Panc1 (cell line): ENCODE measurements around the gene DCBLD1. TPM values are rescaled to one million over a fixed set of nuclear protein-coding genes. Genes with fewer than 3 reads are reported as not detected.

Experiments
- ATAC-seq: fragments of 200-7000 bp; cut with Tn5 transposase; 2 replicates; pipeline ENCODE4 v1.9.1; 2020; ENCODE audit warnings: mild to moderate bottlenecking, moderate library complexity
- BruUV-seq: library from RNA; stranded (reverse); fragments of 400-500 nt; replicated peaks from 2 replicates; lab custom pipeline; 2021; lab: Mats Ljungman, UMichigan
- CTCF ChIA-PET: fragments of 300-600 bp; sonication (Branson Sonifier 250); formaldehyde crosslinking; loops from one replicate; lab custom pipeline; 2022; ENCODE audit warnings: antibody characterized with exemption; lab: Charles Lee
- POLR2A ChIA-PET: fragments of 300-600 bp; sonication (Branson Sonifier 250); formaldehyde crosslinking; loops from one replicate; lab custom pipeline; 2022; ENCODE audit warnings: antibody characterized with exemption; lab: Charles Lee
- DNase-seq: peaks from one replicate; pipeline ENCODE4 v3.0.0-alpha.2; 2010; ENCODE audit warnings: low read depth, low spot score
- H3K27ac ChIP-seq: 2 replicates; pipeline ENCODE4 v1.5.1; 2011; ENCODE audit warnings: mild to moderate bottlenecking, low read length, inconsistent platforms
- H3K27me3 ChIP-seq: fragments of 200-500 bp; sonication (Bioruptor generic); 2 replicates; pipeline ENCODE4 v1.6.0; 2014; ENCODE audit warnings: low read length, inconsistent platforms; ENCODE audit not compliant: control insufficient read depth, insufficient read depth
- H3K36me3 ChIP-seq: fragments of 200-500 bp; sonication (Bioruptor generic); 2 replicates; pipeline ENCODE4 v1.5.1; 2014; ENCODE audit warnings: inconsistent platforms, mild to moderate bottlenecking, low read length, moderate library complexity; ENCODE audit not compliant: control insufficient read depth, insufficient read depth
- H3K4me1 ChIP-seq: 2 replicates; pipeline ENCODE4 v1.5.1; 2011; ENCODE audit warnings: inconsistent platforms, mild to moderate bottlenecking, low read length, moderate library complexity; ENCODE audit not compliant: control insufficient read depth, insufficient read depth
- H3K4me3 ChIP-seq, 2 experiments: 2 replicates each; pipeline ENCODE4 v1.5.1; 2011 to 2012; ENCODE audit warnings: low read depth in 2 of 2, low read length in 2 of 2, mild to moderate bottlenecking in 2 of 2, inconsistent platforms in 1 of 2, moderate library complexity in 1 of 2
- H3K9me3 ChIP-seq: fragments of 200-500 bp; sonication (Bioruptor generic); 2 replicates; pipeline ENCODE4 v1.5.1; 2014; ENCODE audit warnings: low read depth, mild to moderate bottlenecking, inconsistent platforms, low read length, moderate library complexity; ENCODE audit not compliant: control insufficient read depth, insufficient read depth
- POLR2AphosphoS5 ChIP-seq: IDR thresholded peaks from 2 replicates; pipeline ENCODE4 v1.6.1; 2012; ENCODE audit warnings: mild to moderate bottlenecking, low read depth, low read length, moderate library complexity
- REST ChIP-seq, 2 experiments: IDR thresholded peaks; 2 replicates each; pipeline ENCODE4 v1.6.1; 2011 to 2012; ENCODE audit warnings: low read depth in 2 of 2, control low read depth in 1 of 2, low read length in 1 of 2, mild to moderate bottlenecking in 1 of 2, moderate library complexity in 1 of 2; ENCODE audit not compliant: insufficient read depth in 1 of 2
- SIN3A ChIP-seq: IDR thresholded peaks from 2 replicates; pipeline ENCODE4 v1.6.1; 2012; ENCODE audit warnings: low read depth, mild to moderate bottlenecking, low read length, moderate library complexity, borderline replicate concordance; ENCODE audit not compliant: insufficient read depth
- TCF7L2 ChIP-seq: IDR thresholded peaks from 2 replicates; pipeline ENCODE4 v1.6.1; 2011; ENCODE audit warnings: mild to moderate bottlenecking, low read depth, low read length, inconsistent platforms
- in situ Hi-C: cut with HindIII; loops from 2 replicates; pipeline ENCODE4 v1.10.0; 2016; ENCODE audit warnings: low sequenced_read_pairs, low pct_unique_long_range_greater_than_20kb
- intact Hi-C: fragments of 100-400 bp; cut with micrococcal nuclease; formaldehyde crosslinking; loops from one replicate; pipeline ENCODE4 v1.10.0; 2022; ENCODE audit not compliant: unreplicated experiment
- total RNA-seq: library from RNA; stranded (reverse); gene quantifications from one replicate; pipeline ENCODE4 v1.2.1, GENCODE V29; 2021; ENCODE audit not compliant: unreplicated experiment
- TF ChIP-seq, protein P1 (sequence below): fragments of 450-650 bp; IDR thresholded peaks from 2 replicates; pipeline ENCODE4 v1.5.1; 2017; ENCODE audit warnings: mild to moderate bottlenecking

The DCBLD1 gene
- total RNA-seq, 1 experiment from 2014 or later = 29.0 TPM

- no TSS peak for BruUV-seq
- TF ChIP-seq SIN3A = no peak
- TF ChIP-seq POLR2AphosphoS5 = no peak
- TF ChIP-seq REST (IDR thresholded peaks at IDR 0.05; ENCODE audit: insufficient read depth in 1 of 2, low read depth in 2 of 2, low read length in 1 of 2) = no peak
- no peak for TF ChIP-seq TCF7L2
- TF ChIP-seq, protein P1, sequence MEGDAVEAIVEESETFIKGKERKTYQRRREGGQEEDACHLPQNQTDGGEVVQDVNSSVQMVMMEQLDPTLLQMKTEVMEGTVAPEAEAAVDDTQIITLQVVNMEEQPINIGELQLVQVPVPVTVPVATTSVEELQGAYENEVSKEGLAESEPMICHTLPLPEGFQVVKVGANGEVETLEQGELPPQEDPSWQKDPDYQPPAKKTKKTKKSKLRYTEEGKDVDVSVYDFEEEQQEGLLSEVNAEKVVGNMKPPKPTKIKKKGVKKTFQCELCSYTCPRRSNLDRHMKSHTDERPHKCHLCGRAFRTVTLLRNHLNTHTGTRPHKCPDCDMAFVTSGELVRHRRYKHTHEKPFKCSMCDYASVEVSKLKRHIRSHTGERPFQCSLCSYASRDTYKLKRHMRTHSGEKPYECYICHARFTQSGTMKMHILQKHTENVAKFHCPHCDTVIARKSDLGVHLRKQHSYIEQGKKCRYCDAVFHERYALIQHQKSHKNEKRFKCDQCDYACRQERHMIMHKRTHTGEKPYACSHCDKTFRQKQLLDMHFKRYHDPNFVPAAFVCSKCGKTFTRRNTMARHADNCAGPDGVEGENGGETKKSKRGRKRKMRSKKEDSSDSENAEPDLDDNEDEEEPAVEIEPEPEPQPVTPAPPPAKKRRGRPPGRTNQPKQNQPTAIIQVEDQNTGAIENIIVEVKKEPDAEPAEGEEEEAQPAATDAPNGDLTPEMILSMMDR = no peak
- in situ Hi-C loops (no loop called here), intact Hi-C loops (loop anchor here (5.0 kb wide), 1 partner anchor 52 kb away; no protein-coding TSS in a partner anchor)
- Histone ChIP-seq H3K9me3 (no peaks in the 10 kb centered on the region), H3K27ac (peak overlapping the region; percentile 51), H3K4me1 (peaks cover 40% of the 10 kb centered on the region), H3K36me3 (no peaks in the 10 kb centered on the region), H3K4me3 (no peak overlapping the region), H3K27me3 (no peaks in the 10 kb centered on the region)
- ChIA-PET POLR2A (no interaction called here), CTCF (no interaction called here)
- DNase-seq (no peak), ATAC-seq (no peak)
Observed at GRCh38 chr6:117544716-117545115, 62.2 kb downstream of the DCBLD1 start.

DNA sequence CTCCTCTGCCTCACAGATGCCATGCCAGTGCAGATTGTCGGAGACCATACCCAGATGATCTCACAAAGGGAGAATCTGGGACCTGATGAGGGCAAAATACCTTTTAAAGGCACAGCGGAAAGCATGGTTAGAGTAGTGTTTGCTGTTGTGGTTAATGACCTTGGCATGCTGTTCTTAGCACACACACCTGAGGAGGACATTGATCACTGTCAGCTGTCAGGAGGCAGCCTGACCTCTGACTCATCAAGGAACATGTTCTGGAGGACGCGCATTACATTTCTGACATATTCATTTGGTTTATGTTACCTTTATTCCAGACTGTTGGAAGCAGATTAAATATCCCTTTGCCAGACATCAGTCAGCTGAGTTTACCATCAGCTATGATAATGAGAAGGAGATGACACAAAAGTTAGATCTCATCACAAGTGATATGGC, 62.7 kb downstream of the DCBLD1 start:
- Histone ChIP-seq H3K9me3 (no peaks in the 10 kb centered on the region), H3K4me1 (peaks cover 44% of the 10 kb centered on the region), H3K27me3 (no peaks in the 10 kb centered on the region), H3K4me3 (no peak overlapping the region), H3K36me3 (no peaks in the 10 kb centered on the region), H3K27ac (peak overlapping the region; percentile 51)
- in situ Hi-C loops = no loop called here
- ChIA-PET CTCF (interaction anchor here (0.6 kb wide), 1 partner anchor 134 kb away, joined by 5 read pairs; no protein-coding TSS in a partner anchor), POLR2A (no interaction called here)
- no TSS peak for BruUV-seq
- intact Hi-C loops = loop anchor here (5.0 kb wide), 1 partner anchor 53 kb away; no protein-coding TSS in a partner anchor
- ATAC-seq (peak; percentile 28), DNase-seq (peak; percentile 77)
- TF ChIP-seq SIN3A = no peak
- no peak for TF ChIP-seq TCF7L2
- no peak for TF ChIP-seq REST (IDR thresholded peaks at IDR 0.05; ENCODE audit: insufficient read depth in 1 of 2, low read depth in 2 of 2, low read length in 1 of 2)
- TF ChIP-seq, protein P1 = no peak
- no peak for TF ChIP-seq POLR2AphosphoS5
